GM23338 (cell line): Measurements from ENCODE around the gene NABP1. TPM values are rescaled to one million over a fixed set of nuclear protein-coding genes. Genes with fewer than 3 reads are reported as not detected.

Experiments
- ATAC-seq: fragments of 200-7000 bp; cut with Tn5 transposase; 3 replicates; pipeline ENCODE4 v1.9.1; 2020
- DNase-seq: peaks from one replicate; pipeline ENCODE4 v3.0.0-alpha.2; 2015; ENCODE audit warnings: low spot score
- H2AFZ ChIP-seq: fragments of 200-600 bp; sonication (generic); 2 replicates; pipeline ENCODE4 v1.8.0; 2016; ENCODE audit warnings: antibody characterized with exemption, mild to moderate bottlenecking, moderate library complexity
- H3F3A ChIP-seq: fragments of 200-600 bp; sonication (generic); replicated peaks from 2 replicates; pipeline ENCODE4 v1.8.0; 2017; ENCODE audit warnings: antibody characterized with exemption, mixed run types, low read depth
- H3K27ac ChIP-seq: fragments of 200-600 bp; sonication (generic); 2 replicates; pipeline ENCODE4 v1.6.1; 2016; ENCODE audit warnings: low read depth
- H3K27me3 ChIP-seq: fragments of 200-600 bp; sonication (generic); 2 replicates; pipeline ENCODE4 v1.8.0; 2016; ENCODE audit warnings: mild to moderate bottlenecking, mixed run types, moderate library complexity; ENCODE audit not compliant: insufficient read depth
- H3K36me3 ChIP-seq: fragments of 200-600 bp; sonication (generic); 2 replicates; pipeline ENCODE4 v1.8.0; 2016; ENCODE audit warnings: mild to moderate bottlenecking; ENCODE audit not compliant: insufficient read depth
- H3K4me1 ChIP-seq: fragments of 200-600 bp; sonication (generic); 2 replicates; pipeline ENCODE4 v1.8.0; 2016; ENCODE audit warnings: mild to moderate bottlenecking, moderate library complexity; ENCODE audit not compliant: insufficient read depth
- H3K4me2 ChIP-seq: fragments of 200-600 bp; sonication (generic); 2 replicates; pipeline ENCODE4 v1.7.1; 2017; ENCODE audit warnings: mixed run types
- H3K4me3 ChIP-seq: fragments of 200-600 bp; sonication (generic); 2 replicates; pipeline ENCODE4 v1.6.1; 2016; ENCODE audit warnings: mixed run types
- H3K79me2 ChIP-seq: fragments of 200-600 bp; sonication (generic); replicated peaks from 2 replicates; pipeline ENCODE4 v1.8.0; 2017; ENCODE audit warnings: mild to moderate bottlenecking; ENCODE audit not compliant: insufficient read depth
- H3K9me2 ChIP-seq: fragments of 200-600 bp; sonication (generic); 2 replicates; pipeline ENCODE4 v1.8.0; 2017; ENCODE audit not compliant: insufficient read depth
- H4K20me1 ChIP-seq: fragments of 200-600 bp; sonication (generic); replicated peaks from 2 replicates; pipeline ENCODE4 v1.8.0; 2017; ENCODE audit warnings: mild to moderate bottlenecking; ENCODE audit not compliant: insufficient read depth
- H3K27ac Mint-ChIP-seq: 2 replicates; pipeline ENCODE4 v1.8.0; 2020; ENCODE audit warnings: inconsistent platforms, mild to moderate bottlenecking, moderate library complexity, mixed read lengths
- H3K27me3 Mint-ChIP-seq: 3 replicates; pipeline ENCODE4 v1.8.0; 2022; ENCODE audit warnings: low read depth, mild to moderate bottlenecking, moderate library complexity, mixed read lengths, inconsistent platforms; ENCODE audit not compliant: insufficient read depth, poor library complexity
- H3K36me3 Mint-ChIP-seq: 3 replicates; pipeline ENCODE4 v1.8.0; 2021; ENCODE audit warnings: low read depth, mild to moderate bottlenecking, inconsistent platforms, moderate library complexity, mixed read lengths
- H3K4me1 Mint-ChIP-seq: 3 replicates; pipeline ENCODE4 v1.8.0; 2020; ENCODE audit warnings: mild to moderate bottlenecking, inconsistent platforms, mixed read lengths
- H3K4me3 Mint-ChIP-seq: 3 replicates; pipeline ENCODE4 v1.8.0; 2021; ENCODE audit warnings: moderate library complexity, mild to moderate bottlenecking, inconsistent platforms, mixed read lengths
- H3K9me3 Mint-ChIP-seq: 3 replicates; pipeline ENCODE4 v1.8.0; 2020; ENCODE audit warnings: moderate library complexity, mild to moderate bottlenecking, inconsistent platforms, mixed read lengths
- CREB1 ChIP-seq: fragments of 250-450 bp; sonication (Bioruptor Pico); IDR thresholded peaks from 2 replicates; pipeline ENCODE4 v1.5.0; 2020; ENCODE audit warnings: low read depth, mild to moderate bottlenecking, moderate library complexity
- EZH2phosphoT487 ChIP-seq: fragments of 200-600 bp; sonication (generic); IDR thresholded peaks from one replicate; pipeline ENCODE4 v1.8.1; 2018; ENCODE audit warnings: antibody characterized with exemption; ENCODE audit not compliant: unreplicated experiment
- JUNB ChIP-seq: IDR thresholded peaks from one replicate; pipeline ENCODE4 v1.6.1; 2016; ENCODE audit warnings: antibody characterized with exemption; ENCODE audit not compliant: unreplicated experiment
- NANOG ChIP-seq: IDR thresholded peaks from 2 replicates; pipeline ENCODE4 v1.6.1; 2016; ENCODE audit warnings: antibody characterized with exemption, borderline replicate concordance
- REST ChIP-seq: IDR thresholded peaks from one replicate; pipeline ENCODE4 v1.6.1; 2018; ENCODE audit warnings: antibody characterized with exemption; ENCODE audit not compliant: unreplicated experiment
- ZNF331 ChIP-seq: fragments of 250-450 bp; sonication (Bioruptor Pico); IDR thresholded peaks from 2 replicates; pipeline ENCODE4 v1.5.0; 2020; ENCODE audit warnings: low read depth, mild to moderate bottlenecking, moderate library complexity
- polyA plus RNA-seq: library from polyadenylated mRNA; unstranded; fragments of >200 nt; fragmentation: Nextera tagmentation; extraction: Ambion mirVana; gene quantifications from 2 replicates; pipeline ENCODE4 v1.2.1, GENCODE V29; 2016
- total RNA-seq: library from RNA; depleted of rRNA; stranded (reverse); fragments of >200 nt; shearing (Covaris generic); gene quantifications from 2 replicates; pipeline ENCODE4 v1.2.3, GENCODE V29; 2014
- TF ChIP-seq, protein P1 (sequence below): fragments of 250-450 bp; sonication (Bioruptor Pico); IDR thresholded peaks from 2 replicates; pipeline ENCODE4 v1.5.0; 2020; ENCODE audit warnings: mild to moderate bottlenecking, moderate library complexity

Gene NABP1
- total and polyA plus RNA-seq, 2 experiments from 2014 or later, result 5.2 to 5.6 TPM

DNA sequence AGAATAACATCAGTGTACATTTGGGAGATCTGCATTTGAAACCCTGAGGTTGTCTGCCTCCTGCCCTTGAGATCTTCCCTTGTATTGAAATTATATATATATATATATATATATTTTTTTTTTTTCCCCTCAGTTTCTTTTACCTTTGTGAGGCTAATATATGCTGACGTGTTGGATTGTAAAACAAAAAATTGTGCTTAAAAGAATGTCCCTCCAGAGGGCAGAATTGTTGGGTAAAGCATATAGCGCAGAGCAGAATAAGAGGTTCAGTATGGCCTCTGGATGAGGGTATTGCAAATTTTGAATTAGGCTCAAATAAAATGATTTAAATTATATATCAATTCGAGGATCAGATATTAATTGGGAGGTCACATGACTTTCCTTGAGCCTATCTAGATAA lies 12.4 kb downstream of the NABP1 start:
- Histone ChIP-seq H2AFZ (no peak overlapping the region), H3F3A (no peaks in the 10 kb centered on the region), H3K4me2 (no peak overlapping the region), H3K36me3 (no peaks in the 10 kb centered on the region), H3K27me3 (no peaks in the 10 kb centered on the region), H3K4me1 (no peaks in the 10 kb centered on the region; the same call in 1 of the 2 replicates), H4K20me1 (no peaks in the 10 kb centered on the region), H3K4me3 (no peak overlapping the region), H3K79me2 (no peaks in the 10 kb centered on the region), H3K9me2 (no peaks in the 10 kb centered on the region), H3K27ac (no peak overlapping the region)
- H3K27me3 Mint-ChIP-seq, result peaks cover 3% of the 10 kb centered on the region
- no peaks in the 10 kb centered on the region for H3K9me3 Mint-ChIP-seq
- no peak overlapping the region for H3K4me3 Mint-ChIP-seq
- TF ChIP-seq CREB1 (CRISPR knock-in tag), result no peak
- TF ChIP-seq ZNF331, result no peak
- no peak for TF ChIP-seq REST
- TF ChIP-seq, protein P1, sequence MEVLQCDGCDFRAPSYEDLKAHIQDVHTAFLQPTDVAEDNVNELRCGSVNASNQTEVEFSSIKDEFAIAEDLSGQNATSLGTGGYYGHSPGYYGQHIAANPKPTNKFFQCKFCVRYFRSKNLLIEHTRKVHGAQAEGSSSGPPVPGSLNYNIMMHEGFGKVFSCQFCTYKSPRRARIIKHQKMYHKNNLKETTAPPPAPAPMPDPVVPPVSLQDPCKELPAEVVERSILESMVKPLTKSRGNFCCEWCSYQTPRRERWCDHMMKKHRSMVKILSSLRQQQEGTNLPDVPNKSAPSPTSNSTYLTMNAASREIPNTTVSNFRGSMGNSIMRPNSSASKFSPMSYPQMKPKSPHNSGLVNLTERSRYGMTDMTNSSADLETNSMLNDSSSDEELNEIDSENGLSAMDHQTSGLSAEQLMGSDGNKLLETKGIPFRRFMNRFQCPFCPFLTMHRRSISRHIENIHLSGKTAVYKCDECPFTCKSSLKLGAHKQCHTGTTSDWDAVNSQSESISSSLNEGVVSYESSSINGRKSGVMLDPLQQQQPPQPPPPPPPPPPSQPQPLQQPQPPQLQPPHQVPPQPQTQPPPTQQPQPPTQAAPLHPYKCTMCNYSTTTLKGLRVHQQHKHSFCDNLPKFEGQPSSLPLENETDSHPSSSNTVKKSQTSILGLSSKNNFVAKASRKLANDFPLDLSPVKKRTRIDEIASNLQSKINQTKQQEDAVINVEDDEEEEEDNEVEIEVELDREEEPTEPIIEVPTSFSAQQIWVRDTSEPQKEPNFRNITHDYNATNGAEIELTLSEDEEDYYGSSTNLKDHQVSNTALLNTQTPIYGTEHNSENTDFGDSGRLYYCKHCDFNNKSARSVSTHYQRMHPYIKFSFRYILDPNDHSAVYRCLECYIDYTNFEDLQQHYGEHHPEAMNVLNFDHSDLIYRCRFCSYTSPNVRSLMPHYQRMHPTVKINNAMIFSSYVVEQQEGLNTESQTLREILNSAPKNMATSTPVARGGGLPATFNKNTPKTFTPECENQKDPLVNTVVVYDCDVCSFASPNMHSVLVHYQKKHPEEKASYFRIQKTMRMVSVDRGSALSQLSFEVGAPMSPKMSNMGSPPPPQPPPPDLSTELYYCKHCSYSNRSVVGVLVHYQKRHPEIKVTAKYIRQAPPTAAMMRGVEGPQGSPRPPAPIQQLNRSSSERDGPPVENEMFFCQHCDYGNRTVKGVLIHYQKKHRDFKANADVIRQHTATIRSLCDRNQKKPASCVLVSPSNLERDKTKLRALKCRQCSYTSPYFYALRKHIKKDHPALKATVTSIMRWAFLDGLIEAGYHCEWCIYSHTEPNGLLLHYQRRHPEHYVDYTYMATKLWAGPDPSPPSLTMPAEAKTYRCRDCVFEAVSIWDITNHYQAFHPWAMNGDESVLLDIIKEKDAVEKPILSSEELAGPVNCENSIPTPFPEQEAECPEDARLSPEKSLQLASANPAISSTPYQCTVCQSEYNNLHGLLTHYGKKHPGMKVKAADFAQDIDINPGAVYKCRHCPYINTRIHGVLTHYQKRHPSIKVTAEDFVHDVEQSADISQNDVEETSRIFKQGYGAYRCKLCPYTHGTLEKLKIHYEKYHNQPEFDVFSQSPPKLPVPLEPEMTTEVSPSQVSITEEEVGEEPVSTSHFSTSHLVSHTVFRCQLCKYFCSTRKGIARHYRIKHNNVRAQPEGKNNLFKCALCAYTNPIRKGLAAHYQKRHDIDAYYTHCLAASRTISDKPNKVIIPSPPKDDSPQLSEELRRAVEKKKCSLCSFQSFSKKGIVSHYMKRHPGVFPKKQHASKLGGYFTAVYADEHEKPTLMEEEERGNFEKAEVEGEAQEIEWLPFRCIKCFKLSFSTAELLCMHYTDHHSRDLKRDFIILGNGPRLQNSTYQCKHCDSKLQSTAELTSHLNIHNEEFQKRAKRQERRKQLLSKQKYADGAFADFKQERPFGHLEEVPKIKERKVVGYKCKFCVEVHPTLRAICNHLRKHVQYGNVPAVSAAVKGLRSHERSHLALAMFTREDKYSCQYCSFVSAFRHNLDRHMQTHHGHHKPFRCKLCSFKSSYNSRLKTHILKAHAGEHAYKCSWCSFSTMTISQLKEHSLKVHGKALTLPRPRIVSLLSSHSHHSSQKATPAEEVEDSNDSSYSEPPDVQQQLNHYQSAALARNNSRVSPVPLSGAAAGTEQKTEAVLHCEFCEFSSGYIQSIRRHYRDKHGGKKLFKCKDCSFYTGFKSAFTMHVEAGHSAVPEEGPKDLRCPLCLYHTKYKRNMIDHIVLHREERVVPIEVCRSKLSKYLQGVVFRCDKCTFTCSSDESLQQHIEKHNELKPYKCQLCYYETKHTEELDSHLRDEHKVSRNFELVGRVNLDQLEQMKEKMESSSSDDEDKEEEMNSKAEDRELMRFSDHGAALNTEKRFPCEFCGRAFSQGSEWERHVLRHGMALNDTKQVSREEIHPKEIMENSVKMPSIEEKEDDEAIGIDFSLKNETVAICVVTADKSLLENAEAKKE (CRISPR knock-in tag), result no peak
- TF ChIP-seq NANOG, result no peak
- no peak for TF ChIP-seq JUNB
- TF ChIP-seq EZH2phosphoT487, result no peak
- no peak for ATAC-seq
- peaks cover 8% of the 10 kb centered on the region; the same call in 2 of the 3 replicates for H3K4me1 Mint-ChIP-seq
- no peak for DNase-seq
- H3K36me3 Mint-ChIP-seq, result peaks cover 2% of the 10 kb centered on the region; the same call in 1 of the 3 replicates
- no peak overlapping the region for H3K27ac Mint-ChIP-seq
